Measurements from ENCODE around the gene UBAC1. TPM values are rescaled to one million over a fixed set of nuclear protein-coding genes. Genes with fewer than 3 reads are reported as not detected.

UBAC1 gene
- polyA plus RNA-seq, 1 of the 3 experiments (the other 2 are of a cell fraction), result 67.7 TPM

DNA sequence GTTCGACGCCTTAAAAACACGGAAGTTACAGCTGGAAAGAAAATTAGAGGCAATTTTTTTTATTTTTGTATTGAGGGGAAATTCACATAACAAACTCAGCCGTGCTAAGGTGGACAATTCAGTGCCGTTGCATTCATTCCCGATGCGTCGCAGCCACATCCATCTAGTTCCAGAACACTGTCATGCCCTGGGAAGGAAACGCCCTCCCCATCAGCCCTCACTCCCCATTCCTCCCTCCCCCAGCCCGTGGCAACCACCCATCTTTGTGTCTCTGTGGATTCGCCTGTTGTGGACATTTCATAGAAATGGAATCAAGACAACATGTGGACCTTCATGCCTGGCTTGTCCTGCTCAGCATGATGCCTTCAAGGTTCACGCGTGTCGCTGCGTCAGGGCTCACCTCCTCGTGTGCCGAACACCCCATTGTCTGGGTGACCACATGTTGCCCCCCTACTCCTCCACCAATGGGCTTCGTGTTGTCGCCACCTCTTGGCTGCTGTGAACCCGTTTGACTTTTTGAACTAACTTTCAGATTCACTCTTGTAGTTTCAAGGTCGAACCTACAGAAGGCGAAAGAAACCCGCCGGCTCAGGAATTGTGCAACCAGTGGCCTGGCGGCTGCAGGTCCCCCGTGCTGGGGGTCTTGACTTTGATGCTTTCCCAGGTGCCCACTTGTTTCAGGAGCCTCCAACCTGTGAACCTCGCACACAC lies 36.4 kb downstream of the UBAC1 start:
- no peak overlapping the region for H2AFZ ChIP-seq (ENCODE audit: low read depth)
- H3K9ac ChIP-seq, result no peak overlapping the region
- CTCF ChIA-PET, result interaction anchor here (0.6 to 0.7 kb wide), 2 partner anchors 61 to 83 kb away, joined by 3 read pairs; no protein-coding TSS in a partner anchor
- H3K9me2 ChIP-seq, result no peaks in the 10 kb centered on the region
- TF ChIP-seq, protein P1, sequence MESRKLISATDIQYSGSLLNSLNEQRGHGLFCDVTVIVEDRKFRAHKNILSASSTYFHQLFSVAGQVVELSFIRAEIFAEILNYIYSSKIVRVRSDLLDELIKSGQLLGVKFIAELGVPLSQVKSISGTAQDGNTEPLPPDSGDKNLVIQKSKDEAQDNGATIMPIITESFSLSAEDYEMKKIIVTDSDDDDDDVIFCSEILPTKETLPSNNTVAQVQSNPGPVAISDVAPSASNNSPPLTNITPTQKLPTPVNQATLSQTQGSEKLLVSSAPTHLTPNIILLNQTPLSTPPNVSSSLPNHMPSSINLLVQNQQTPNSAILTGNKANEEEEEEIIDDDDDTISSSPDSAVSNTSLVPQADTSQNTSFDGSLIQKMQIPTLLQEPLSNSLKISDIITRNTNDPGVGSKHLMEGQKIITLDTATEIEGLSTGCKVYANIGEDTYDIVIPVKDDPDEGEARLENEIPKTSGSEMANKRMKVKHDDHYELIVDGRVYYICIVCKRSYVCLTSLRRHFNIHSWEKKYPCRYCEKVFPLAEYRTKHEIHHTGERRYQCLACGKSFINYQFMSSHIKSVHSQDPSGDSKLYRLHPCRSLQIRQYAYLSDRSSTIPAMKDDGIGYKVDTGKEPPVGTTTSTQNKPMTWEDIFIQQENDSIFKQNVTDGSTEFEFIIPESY (IDR thresholded peaks at IDR 0.05; ENCODE audit: borderline replicate concordance, low read depth), result no peak
- peak; percentile 27; the same call in 1 of the 2 replicates for TF ChIP-seq RAD21 (IDR thresholded peaks at IDR 0.05; ENCODE audit: low read length)
- no peaks in the 10 kb centered on the region for H3K4me1 ChIP-seq (ENCODE audit: control insufficient read depth in 1 of 2, insufficient read depth in 2 of 2, low read depth in 1 of 2, low read length in 1 of 2)
- no peaks in the 10 kb centered on the region for H3K27me3 ChIP-seq (ENCODE audit: insufficient read depth)
- no peaks in the 10 kb centered on the region for H4K20me1 ChIP-seq (ENCODE audit: insufficient read depth)
- no peak for DNase-seq
- no peak overlapping the region for H3K4me3 ChIP-seq (ENCODE audit: low read depth in 2 of 2, low read length in 1 of 2)
- POLR2A ChIA-PET, result no interaction called here
- no peaks in the 10 kb centered on the region for H3K9me3 ChIP-seq
- no peak overlapping the region for H3K27ac ChIP-seq (ENCODE audit: low read depth in 2 of 2, low read length in 1 of 2)
- peaks cover 0 to 2% of the 10 kb centered on the region in 2 experiments for H3K36me3 ChIP-seq (replicated peaks in 1 of 2; ENCODE audit: control insufficient read depth in 1 of 2, insufficient read depth in 2 of 2, low read length in 1 of 2)
- WGBS (ENCODE audit: low lambda C conversion rate), result 95% methylated on average over 25 of the region's 27 CpGs
- H3F3A ChIP-seq (replicated peaks; ENCODE audit: insufficient read depth), result no peaks in the 10 kb centered on the region
- H3K79me2 ChIP-seq (ENCODE audit: insufficient read depth), result no peaks in the 10 kb centered on the region
- H3K4me2 ChIP-seq, result no peak overlapping the region

DNA sequence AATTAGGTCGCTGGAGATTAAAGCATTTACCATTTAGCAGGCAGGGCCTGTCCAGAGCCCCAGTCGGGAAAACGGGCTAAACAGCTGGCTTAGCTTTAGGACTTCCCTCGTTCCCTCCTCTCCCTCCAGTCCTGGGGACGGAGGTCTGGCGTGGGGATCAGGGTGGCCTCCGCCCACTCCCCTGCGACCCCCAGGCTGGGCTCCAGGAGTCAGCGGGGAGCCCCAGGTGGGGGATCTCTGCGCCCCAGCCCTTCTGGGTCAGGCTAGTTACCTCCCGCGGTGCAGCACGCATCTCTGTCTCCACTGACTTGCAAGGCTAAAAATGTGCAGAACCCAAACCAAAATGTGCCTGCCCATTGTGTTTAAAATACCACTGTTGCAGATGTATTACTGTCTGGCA lies 37.7 kb downstream of the UBAC1 start:
- Histone ChIP-seq H3F3A (replicated peaks; ENCODE audit: insufficient read depth) (no peaks in the 10 kb centered on the region), H3K4me3 (ENCODE audit: low read depth in 2 of 2, low read length in 1 of 2) (no peak overlapping the region), H3K27ac (ENCODE audit: low read depth in 2 of 2, low read length in 1 of 2) (no peak overlapping the region), H3K36me3 (replicated peaks in 1 of 2; ENCODE audit: control insufficient read depth in 1 of 2, insufficient read depth in 2 of 2, low read length in 1 of 2) (peaks cover 0 to 2% of the 10 kb centered on the region in 2 experiments), H3K9me2 (no peaks in the 10 kb centered on the region), H2AFZ (ENCODE audit: low read depth) (no peak overlapping the region), H3K4me2 (no peak overlapping the region), H3K27me3 (ENCODE audit: insufficient read depth) (no peaks in the 10 kb centered on the region), H3K4me1 (ENCODE audit: control insufficient read depth in 1 of 2, insufficient read depth in 2 of 2, low read depth in 1 of 2, low read length in 1 of 2) (no peaks in the 10 kb centered on the region), H3K9me3 (no peaks in the 10 kb centered on the region), H3K9ac (no peak overlapping the region), H4K20me1 (ENCODE audit: insufficient read depth) (no peaks in the 10 kb centered on the region), H3K79me2 (ENCODE audit: insufficient read depth) (no peaks in the 10 kb centered on the region)
- DNase-seq, result no peak
- ChIA-PET CTCF (no interaction called here), POLR2A (no interaction called here)
- TF ChIP-seq RAD21 (IDR thresholded peaks at IDR 0.05; ENCODE audit: low read length) (no peak), MEF2A (IDR thresholded peaks at IDR 0.05; ENCODE audit: borderline replicate concordance, low read depth) (no peak), RXRA (IDR thresholded peaks at IDR 0.05; ENCODE audit: borderline replicate concordance, low read depth) (no peak), NFIC (IDR thresholded peaks at IDR 0.05; ENCODE audit: borderline replicate concordance) (no peak), SIN3A (IDR thresholded peaks at IDR 0.05; ENCODE audit: borderline replicate concordance, low read depth, low read length) (no peak), FOSL2 (IDR thresholded peaks at IDR 0.05; ENCODE audit: borderline replicate concordance, low read depth) (no peak), CHD2 (IDR thresholded peaks at IDR 0.05; ENCODE audit: low read length, partially characterized antibody) (no peak)
- TF ChIP-seq, protein P2, sequence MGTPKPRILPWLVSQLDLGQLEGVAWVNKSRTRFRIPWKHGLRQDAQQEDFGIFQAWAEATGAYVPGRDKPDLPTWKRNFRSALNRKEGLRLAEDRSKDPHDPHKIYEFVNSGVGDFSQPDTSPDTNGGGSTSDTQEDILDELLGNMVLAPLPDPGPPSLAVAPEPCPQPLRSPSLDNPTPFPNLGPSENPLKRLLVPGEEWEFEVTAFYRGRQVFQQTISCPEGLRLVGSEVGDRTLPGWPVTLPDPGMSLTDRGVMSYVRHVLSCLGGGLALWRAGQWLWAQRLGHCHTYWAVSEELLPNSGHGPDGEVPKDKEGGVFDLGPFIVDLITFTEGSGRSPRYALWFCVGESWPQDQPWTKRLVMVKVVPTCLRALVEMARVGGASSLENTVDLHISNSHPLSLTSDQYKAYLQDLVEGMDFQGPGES (IDR thresholded peaks at IDR 0.05; ENCODE audit: low read depth, low read length), result no peak
- TF ChIP-seq, protein P3, sequence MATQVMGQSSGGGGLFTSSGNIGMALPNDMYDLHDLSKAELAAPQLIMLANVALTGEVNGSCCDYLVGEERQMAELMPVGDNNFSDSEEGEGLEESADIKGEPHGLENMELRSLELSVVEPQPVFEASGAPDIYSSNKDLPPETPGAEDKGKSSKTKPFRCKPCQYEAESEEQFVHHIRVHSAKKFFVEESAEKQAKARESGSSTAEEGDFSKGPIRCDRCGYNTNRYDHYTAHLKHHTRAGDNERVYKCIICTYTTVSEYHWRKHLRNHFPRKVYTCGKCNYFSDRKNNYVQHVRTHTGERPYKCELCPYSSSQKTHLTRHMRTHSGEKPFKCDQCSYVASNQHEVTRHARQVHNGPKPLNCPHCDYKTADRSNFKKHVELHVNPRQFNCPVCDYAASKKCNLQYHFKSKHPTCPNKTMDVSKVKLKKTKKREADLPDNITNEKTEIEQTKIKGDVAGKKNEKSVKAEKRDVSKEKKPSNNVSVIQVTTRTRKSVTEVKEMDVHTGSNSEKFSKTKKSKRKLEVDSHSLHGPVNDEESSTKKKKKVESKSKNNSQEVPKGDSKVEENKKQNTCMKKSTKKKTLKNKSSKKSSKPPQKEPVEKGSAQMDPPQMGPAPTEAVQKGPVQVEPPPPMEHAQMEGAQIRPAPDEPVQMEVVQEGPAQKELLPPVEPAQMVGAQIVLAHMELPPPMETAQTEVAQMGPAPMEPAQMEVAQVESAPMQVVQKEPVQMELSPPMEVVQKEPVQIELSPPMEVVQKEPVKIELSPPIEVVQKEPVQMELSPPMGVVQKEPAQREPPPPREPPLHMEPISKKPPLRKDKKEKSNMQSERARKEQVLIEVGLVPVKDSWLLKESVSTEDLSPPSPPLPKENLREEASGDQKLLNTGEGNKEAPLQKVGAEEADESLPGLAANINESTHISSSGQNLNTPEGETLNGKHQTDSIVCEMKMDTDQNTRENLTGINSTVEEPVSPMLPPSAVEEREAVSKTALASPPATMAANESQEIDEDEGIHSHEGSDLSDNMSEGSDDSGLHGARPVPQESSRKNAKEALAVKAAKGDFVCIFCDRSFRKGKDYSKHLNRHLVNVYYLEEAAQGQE (IDR thresholded peaks at IDR 0.05; ENCODE audit: low read depth, low read length), result no peak
- 93% methylated on average over 7 of the region's 13 CpGs for WGBS (ENCODE audit: low lambda C conversion rate)

Data from SK-N-SH (cell line).